RCC 7860 (cell line): ENCODE results near the gene ITPR2.

ENCODE experiments used
- DNase-seq: peaks from one replicate; pipeline ENCODE4 v3.0.0-alpha.2; 2015; ENCODE audit warnings: low spot score
- FAIRE-seq: peaks from 2 replicates; lab custom pipeline; 2012; peaks lifted over from hg19 to GRCh38; lab: Jason Lieb, UNC

The ITPR2 gene

DNA sequence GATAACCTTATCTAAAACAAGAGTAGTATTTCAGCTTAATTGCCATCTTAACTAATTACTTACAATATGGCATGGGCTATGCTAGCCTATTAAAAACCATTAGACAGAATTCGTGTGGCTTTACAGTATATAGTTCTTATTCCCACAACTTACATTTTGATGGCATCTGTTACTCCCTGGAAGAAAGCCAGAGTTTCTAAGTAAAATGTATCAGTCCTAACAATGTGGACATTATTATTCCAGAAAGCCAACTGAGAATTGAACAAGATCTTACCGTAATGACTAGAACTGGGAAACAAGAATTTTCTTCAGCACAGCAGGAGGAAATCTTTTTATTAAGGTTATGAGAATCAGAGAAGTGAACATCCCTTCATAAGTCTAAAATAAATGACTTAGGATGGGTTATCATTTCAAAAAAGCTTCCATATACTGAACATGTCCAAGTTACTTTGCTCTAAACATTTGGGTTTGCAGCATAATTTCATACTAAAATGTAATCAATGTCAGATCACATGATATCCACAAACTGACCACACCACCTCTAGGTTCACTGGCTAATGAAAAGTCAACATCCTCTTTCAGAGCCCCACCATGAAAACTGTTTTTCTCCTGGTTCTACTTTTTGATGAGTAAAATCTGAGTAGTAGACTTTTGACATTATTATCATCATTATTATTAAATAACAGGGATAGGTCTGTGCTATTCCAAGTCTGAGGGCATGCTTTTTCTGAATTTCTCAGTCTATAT, 457.9 kb downstream of the ITPR2 start:
- DNase-seq (no peak), FAIRE-seq (no peak)

GRCh38 chr12:26373606-26374495, 459.1 kb downstream of the ITPR2 start:
- DNase-seq (no peak), FAIRE-seq (no peak)

GRCh38 chr12:26372866-26373265, 460.1 kb downstream of the ITPR2 start:
- DNase-seq (no peak), FAIRE-seq (no peak)

GRCh38 chr12:26370098-26370497, 462.9 kb downstream of the ITPR2 start:
- DNase-seq (no peak), FAIRE-seq (no peak)

- peak; percentile 89 for FAIRE-seq
- peak; percentile 75 for DNase-seq
These were observed 463.4 kb downstream of the ITPR2 start for GRCh38 chr12:26369588-26369987.

DNA sequence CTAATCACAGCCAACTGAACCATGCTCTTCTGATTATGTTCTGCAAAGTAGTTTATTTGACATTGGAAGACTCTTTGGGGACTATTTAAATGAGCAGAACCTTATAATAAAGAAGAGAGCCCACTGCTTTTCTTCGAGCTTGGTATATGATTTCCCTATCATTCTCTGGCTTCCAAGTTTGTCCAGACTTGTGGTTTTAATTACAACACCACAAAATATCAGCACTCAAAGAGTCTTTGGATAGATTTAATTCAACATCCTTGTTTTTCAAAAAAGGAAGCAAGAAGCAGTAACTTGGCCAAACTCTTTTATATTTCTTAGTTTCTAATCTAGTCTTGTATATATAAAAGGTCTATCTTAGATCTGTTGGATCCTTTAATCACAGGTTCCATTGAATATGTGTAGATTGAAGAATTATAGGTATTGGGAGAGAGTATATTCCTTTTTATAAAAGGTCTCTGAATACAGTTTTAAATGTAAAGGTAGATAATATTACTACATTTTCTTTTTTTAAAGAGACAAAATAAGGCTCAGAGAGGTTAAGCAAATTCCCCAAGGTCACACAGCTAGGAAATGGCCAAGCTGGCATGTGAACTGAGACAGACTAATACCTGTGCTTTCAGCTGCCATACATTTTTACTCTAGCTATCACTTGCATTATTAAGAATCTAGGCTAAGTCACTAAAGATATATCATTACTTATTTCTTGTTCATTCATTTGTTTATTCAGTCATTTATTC, 464.8 kb downstream of the ITPR2 start:
- no peak for FAIRE-seq

DNA sequence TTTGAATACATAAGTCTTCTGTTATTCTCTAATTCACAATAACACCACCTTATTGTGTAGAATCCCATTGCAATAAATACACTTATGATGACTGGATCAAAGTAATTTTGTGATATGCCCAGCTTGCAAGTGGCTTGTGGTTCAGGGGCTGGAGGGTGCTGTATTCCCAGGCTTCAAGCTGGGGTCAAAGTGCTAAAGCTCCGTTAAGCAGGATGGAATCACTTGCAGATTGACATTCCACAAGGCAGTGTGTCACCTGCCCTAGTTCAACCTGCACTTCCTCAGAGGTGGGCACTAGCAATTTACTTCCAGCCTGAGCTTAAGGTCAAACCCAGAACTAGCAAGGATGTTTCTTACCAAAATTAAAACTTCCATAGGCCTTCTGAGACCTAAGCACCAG, 471.0 kb downstream of the ITPR2 start:
- FAIRE-seq, result no peak
- no peak for DNase-seq

More for the DNA sequence above, 464.8 kb downstream of the ITPR2 start:
- no peak for DNase-seq

DNA sequence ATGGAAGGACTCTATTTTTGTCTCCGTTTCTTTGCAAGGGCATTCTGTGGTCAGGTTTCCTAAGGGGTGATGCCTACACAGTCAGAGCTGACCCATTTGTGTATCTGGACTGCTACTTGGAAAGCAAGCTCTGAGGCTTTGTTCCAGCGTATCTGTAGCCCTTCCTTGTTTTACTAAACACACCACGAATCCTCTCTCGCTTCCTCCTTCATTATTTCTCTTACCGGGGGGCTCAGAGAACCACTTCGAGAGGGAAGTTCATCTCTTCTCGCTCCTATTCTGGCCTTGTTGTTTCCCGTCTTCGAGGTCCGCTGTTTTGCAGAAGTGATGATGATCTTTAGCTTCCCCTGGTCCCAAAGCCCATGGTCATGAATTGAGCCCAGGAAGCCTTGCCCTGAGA, 472.9 kb downstream of the ITPR2 start:
- DNase-seq (no peak), FAIRE-seq (no peak)

DNA sequence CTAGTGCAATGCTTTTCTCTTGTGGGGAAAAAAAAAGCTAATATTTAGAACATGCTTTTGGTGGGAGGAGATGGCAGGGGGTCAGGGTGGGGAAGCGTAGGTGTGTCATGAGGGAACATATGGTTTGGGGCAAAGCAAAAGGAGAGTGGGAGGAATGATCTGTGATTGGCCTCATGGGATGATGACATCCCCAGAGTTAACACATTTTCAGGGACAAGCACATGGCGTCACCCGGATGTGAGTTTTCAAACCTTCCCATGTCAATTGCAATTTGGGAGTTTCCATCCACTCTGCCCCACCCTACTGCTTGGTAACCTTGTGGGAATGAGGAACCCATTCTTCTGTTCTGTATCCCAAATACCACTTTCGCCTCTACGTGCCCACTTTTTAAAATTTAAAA, 473.4 kb downstream of the ITPR2 start:
- DNase-seq, result no peak
- FAIRE-seq, result no peak

DNA sequence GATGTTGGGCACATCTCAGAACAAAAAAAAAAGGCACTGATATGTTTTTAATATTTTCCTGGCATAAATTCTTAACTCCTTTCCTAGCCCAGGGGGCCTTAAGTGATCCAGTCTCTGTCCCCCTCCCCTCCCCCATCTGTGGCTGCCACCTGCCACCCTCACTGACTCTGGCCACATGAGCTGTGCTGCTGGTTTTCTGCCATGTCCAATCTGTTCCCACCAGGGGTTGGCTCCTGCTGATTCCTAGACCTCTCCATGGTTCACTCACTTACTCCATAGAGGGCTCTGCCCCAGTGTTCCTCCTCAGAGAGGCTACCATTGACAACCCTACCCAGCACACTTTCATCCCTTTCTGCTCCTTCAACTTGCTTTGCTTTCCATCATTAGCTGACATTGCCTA, 474.3 kb downstream of the ITPR2 start:
- no peak for DNase-seq
- FAIRE-seq, result no peak

DNA sequence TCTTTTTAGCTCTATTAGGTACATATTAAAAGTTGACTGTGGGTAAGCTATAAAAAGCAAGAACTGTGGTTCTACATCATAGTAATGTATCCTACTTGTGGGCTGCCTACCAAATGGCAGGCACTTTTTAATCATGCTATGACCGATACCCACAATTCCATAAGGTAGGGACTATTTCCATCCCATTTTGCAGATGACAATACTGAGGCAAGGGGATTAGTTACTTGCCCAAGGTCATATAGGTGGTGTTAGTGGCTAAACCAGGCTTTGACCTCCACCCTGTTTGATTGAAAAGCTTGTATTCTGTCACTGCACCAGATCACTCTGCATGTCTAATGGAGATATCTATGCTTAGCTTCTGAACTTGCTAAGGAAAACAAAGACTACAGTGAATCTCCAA, 485.7 kb downstream of the ITPR2 start:
- FAIRE-seq, result no peak
- DNase-seq, result no peak

- FAIRE-seq (no peak), DNase-seq (no peak)
These were observed 486.3 kb downstream of the ITPR2 start for GRCh38 chr12:26346736-26347135.

DNA sequence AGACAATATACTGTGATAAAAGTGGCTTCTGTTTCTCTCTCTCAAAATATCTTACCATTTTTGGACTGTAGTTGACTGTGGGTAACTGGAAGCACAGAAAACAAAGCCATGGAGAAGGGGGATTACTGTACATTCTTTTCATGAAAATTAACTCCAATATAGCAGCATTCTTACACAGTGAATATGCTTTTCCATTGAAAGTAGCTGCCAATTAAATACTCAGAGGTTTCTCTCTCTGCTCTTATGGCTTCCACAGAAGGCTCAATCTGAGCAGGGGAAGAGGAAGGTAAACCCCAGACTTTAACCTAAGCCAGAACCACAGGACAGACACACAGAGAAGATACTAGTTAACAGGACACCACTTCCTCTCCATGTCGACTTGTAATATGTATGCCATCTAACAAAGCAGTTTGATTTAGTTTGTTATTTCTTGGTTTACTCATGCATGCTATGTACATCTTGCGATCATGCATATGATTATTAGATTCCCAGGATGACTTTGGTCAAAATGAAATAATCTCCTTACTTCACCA, 487.5 kb downstream of the ITPR2 start:
- no peak for FAIRE-seq
- no peak for DNase-seq

GRCh38 chr12:26341491-26341890, 491.5 kb downstream of the ITPR2 start:
- DNase-seq (no peak), FAIRE-seq (no peak)

- FAIRE-seq, result no peak
These were observed 492.3 kb downstream of the ITPR2 start for GRCh38 chr12:26340649-26341048.

DNA sequence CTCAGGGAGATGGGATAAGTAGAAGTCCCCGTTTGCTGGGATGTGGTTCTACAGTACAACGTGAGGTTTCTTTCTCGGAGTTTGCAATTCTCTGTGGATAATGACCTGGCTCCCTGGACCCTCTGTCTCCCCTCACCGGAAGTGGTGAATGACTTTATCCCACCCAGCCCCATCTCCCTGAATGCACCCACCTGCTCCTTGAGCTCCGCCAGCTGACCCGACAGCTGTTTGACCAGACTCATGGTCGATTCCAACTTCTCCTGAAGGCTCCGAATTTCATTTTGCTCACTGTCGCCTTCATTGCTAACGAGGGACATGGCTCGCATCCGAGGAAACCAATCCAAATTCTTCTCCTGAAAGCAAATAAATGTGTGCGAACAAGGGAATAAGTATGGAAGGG, 493.0 kb downstream of the ITPR2 start:
- DNase-seq (no peak), FAIRE-seq (no peak)

More at GRCh38 chr12:26340649-26341048, 492.3 kb downstream of the ITPR2 start:
- no peak for DNase-seq

DNA sequence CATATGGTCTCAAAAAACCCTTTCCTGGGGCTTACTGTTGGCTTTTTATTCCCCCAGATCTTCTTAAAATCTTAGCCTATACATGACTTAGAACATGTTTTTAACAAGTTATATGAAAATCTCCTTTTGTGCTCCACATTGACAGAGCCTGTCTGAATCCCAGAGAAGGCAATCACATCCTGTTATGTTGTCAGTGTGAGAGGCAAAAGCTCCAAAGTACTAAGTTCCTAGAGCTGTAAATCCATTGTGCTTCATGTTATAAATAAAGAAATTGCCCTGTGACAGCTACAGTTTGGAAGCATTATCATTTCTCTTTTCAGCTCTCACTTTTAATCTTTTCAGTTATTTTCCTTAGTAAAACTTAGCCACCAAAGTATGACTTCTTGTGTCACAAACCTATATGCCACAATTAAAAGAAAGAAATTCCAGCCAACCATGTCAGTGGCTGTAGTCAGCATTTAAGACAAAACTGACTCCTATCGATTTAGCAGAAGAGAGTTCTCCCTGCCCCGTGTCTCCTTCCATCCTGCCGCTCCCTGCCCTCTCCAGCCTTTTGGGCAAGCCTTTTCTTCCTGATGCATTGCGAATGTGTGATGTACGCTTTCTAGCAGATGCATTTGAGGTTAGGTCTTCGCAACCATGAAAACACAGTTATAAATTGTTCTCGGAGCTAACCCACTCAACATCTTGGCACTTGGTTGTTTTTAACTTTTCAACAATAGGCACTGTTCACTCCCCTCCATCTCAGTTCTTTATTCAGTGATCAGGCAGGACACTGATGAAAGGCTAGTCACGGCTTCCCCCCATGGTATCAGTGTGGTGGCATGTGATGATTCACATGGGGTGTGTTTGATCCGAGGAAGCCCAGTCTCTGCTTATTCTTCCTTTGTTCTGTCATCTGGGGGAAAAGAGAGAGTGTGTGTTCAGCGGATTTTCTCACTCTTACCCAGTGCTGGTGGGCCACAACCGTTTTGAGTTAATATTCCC, 494.1 kb downstream of the ITPR2 start:
- FAIRE-seq (no peak), DNase-seq (peak; percentile 37)

- FAIRE-seq (no peak), DNase-seq (no peak)
These were observed 497.3 kb downstream of the ITPR2 start for GRCh38 chr12:26335651-26336050.

GRCh38 chr12:26334621-26335124, 498.3 kb downstream of the ITPR2 start:
- FAIRE-seq (no peak), DNase-seq (no peak)

GRCh38 chr12:26331960-26332359, 501.0 kb downstream of the ITPR2 start:
- no peak for FAIRE-seq

More at GRCh38 chr12:26331960-26332359, 501.0 kb downstream of the ITPR2 start:
- no peak for DNase-seq
